HEK293 (cell line): Measurements from ENCODE around the gene SLC38A8.

Experiments
- CTCF ChIA-PET: fragments of 350-600 bp; formaldehyde crosslinking; extraction: SDS; loops from one replicate; lab custom pipeline; 2021; ENCODE audit warnings: antibody characterized with exemption; lab: Yijun Ruan, JAX
- POLR2A ChIA-PET: fragments of 300-600 bp; formaldehyde crosslinking; extraction: SDS; loops from one replicate; lab custom pipeline; 2020; ENCODE audit warnings: antibody characterized with exemption, inconsistent platforms; lab: Yijun Ruan, JAX
- H3K27ac ChIP-seq: fragments of 200-500 bp; sonication (Bioruptor generic); 2 replicates; pipeline ENCODE4 v1.5.1; 2014; ENCODE audit warnings: low read depth, low read length, control low read depth, inconsistent platforms; ENCODE audit errors: extremely low read depth
- H3K36me3 ChIP-seq, 2 experiments: fragments of 200-500 bp in 1 of 2; sonication (Bioruptor generic) in 1 of 2; 1 replicate in 1 of 2; 2 replicates in 1 of 2; pipeline ENCODE4 v1.5.1; 2014 to 2017; ENCODE audit warnings: inconsistent platforms in 2 of 2, low read length in 2 of 2; ENCODE audit not compliant: control insufficient read depth in 2 of 2, insufficient read depth in 1 of 2
- H3K4me1 ChIP-seq: fragments of 200-500 bp; sonication (Bioruptor generic); 2 replicates; pipeline ENCODE4 v1.5.1; 2014; ENCODE audit warnings: mild to moderate bottlenecking, low read length, inconsistent platforms; ENCODE audit not compliant: control insufficient read depth, insufficient read depth
- H3K4me3 ChIP-seq: 2 replicates; pipeline ENCODE4 v1.5.1; 2011; ENCODE audit warnings: low read depth, mild to moderate bottlenecking, control low read depth, low read length, moderate library complexity
- H3K9me3 ChIP-seq: fragments of 200-500 bp; sonication (Bioruptor generic); 2 replicates; pipeline ENCODE4 v1.5.1; 2014; ENCODE audit warnings: low read depth, low read length, inconsistent platforms; ENCODE audit not compliant: control insufficient read depth, insufficient read depth
- EGR2 ChIP-seq: fragments of 450-650 bp; formaldehyde crosslinking; IDR thresholded peaks from 2 replicates; pipeline ENCODE4 v1.5.1; 2016; ENCODE audit warnings: low read depth, missing biosample characterization, missing genetic modification characterization
- HOXC10 ChIP-seq: sonication (generic); formaldehyde crosslinking; IDR thresholded peaks from 2 replicates; pipeline ENCODE4 v1.8.1; 2023; ENCODE audit warnings: mild to moderate bottlenecking, missing genetic modification reagents
- KLF1 ChIP-seq: fragments of 450-650 bp; formaldehyde crosslinking; IDR thresholded peaks from 2 replicates; pipeline ENCODE4 v1.5.1; 2016; ENCODE audit warnings: missing biosample characterization, missing genetic modification characterization
- KLF7 ChIP-seq: fragments of 450-650 bp; formaldehyde crosslinking; IDR thresholded peaks from 2 replicates; pipeline ENCODE4 v1.5.1; 2016; ENCODE audit warnings: missing biosample characterization, missing genetic modification characterization, borderline replicate concordance
- SCRT2 ChIP-seq: fragments of 450-650 bp; formaldehyde crosslinking; IDR thresholded peaks from 2 replicates; pipeline ENCODE4 v1.5.1; 2016; ENCODE audit warnings: missing biosample characterization, missing genetic modification characterization
- SP7 ChIP-seq: fragments of 450-650 bp; formaldehyde crosslinking; IDR thresholded peaks from 2 replicates; pipeline ENCODE4 v1.5.1; 2016; ENCODE audit warnings: missing biosample characterization, missing genetic modification characterization
- TCF7L2 ChIP-seq: IDR thresholded peaks from 2 replicates; pipeline ENCODE4 v1.6.1; 2011; ENCODE audit warnings: low read depth, mild to moderate bottlenecking, inconsistent platforms, low read length, moderate library complexity, borderline replicate concordance
- WT1 ChIP-seq: fragments of 450-650 bp; formaldehyde crosslinking; IDR thresholded peaks from 2 replicates; pipeline ENCODE4 v1.5.1; 2016; ENCODE audit warnings: missing biosample characterization, missing genetic modification characterization
- YY1 ChIP-seq: fragments of 450-650 bp; formaldehyde crosslinking; IDR thresholded peaks from 2 replicates; pipeline ENCODE4 v1.5.1; 2018; ENCODE audit warnings: missing biosample characterization, missing genetic modification characterization
- ZFHX2 ChIP-seq: fragments of 450-650 bp; formaldehyde crosslinking; conservative IDR thresholded peaks from 2 replicates; pipeline ENCODE4 v1.5.1; 2016; ENCODE audit warnings: missing biosample characterization, missing genetic modification characterization
- ZNF10 ChIP-seq: fragments of 450-650 bp; formaldehyde crosslinking; IDR thresholded peaks from 2 replicates; pipeline ENCODE4 v1.5.1; 2017; ENCODE audit warnings: missing biosample characterization, missing genetic modification characterization
- ZNF114 ChIP-seq: fragments of 450-650 bp; formaldehyde crosslinking; IDR thresholded peaks from 2 replicates; pipeline ENCODE4 v1.5.0; 2017; ENCODE audit warnings: missing biosample characterization, missing genetic modification characterization
- ZNF140 ChIP-seq: fragments of 450-650 bp; formaldehyde crosslinking; IDR thresholded peaks from 2 replicates; pipeline ENCODE4 v1.5.1; 2016; ENCODE audit warnings: missing biosample characterization, missing genetic modification characterization
- ZNF223 ChIP-seq: fragments of 450-650 bp; formaldehyde crosslinking; IDR thresholded peaks from 2 replicates; pipeline ENCODE4 v1.5.1; 2016; ENCODE audit warnings: missing biosample characterization, missing genetic modification characterization
- ZNF292 ChIP-seq: fragments of 450-650 bp; formaldehyde crosslinking; IDR thresholded peaks from 2 replicates; pipeline ENCODE4 v1.5.1; 2016; ENCODE audit warnings: low read depth, missing biosample characterization, missing genetic modification characterization, borderline replicate concordance
- ZNF366 ChIP-seq: fragments of 450-650 bp; formaldehyde crosslinking; conservative IDR thresholded peaks from 2 replicates; pipeline ENCODE4 v1.5.1; 2016; ENCODE audit warnings: missing biosample characterization, missing genetic modification characterization
- ZNF394 ChIP-seq: fragments of 450-650 bp; formaldehyde crosslinking; IDR thresholded peaks from 2 replicates; pipeline ENCODE4 v1.5.1; 2016; ENCODE audit warnings: missing biosample characterization, missing genetic modification characterization, mild to moderate bottlenecking, moderate library complexity, borderline replicate concordance
- ZNF416 ChIP-seq: fragments of 450-650 bp; formaldehyde crosslinking; IDR thresholded peaks from 2 replicates; pipeline ENCODE4 v1.5.1; 2016; ENCODE audit warnings: missing biosample characterization, missing genetic modification characterization
- ZNF558 ChIP-seq: fragments of 450-650 bp; formaldehyde crosslinking; IDR thresholded peaks from 2 replicates; pipeline ENCODE4 v1.5.1; 2016; ENCODE audit warnings: missing biosample characterization, missing genetic modification characterization
- ZNF626 ChIP-seq: fragments of 450-650 bp; sonication (Bioruptor Pico); formaldehyde crosslinking; IDR thresholded peaks from 2 replicates; pipeline ENCODE4 v1.5.1; 2018; ENCODE audit warnings: missing biosample characterization, missing genetic modification characterization, inconsistent platforms
- ZNF768 ChIP-seq: fragments of 450-650 bp; formaldehyde crosslinking; IDR thresholded peaks from 2 replicates; pipeline ENCODE4 v1.5.1; 2018; ENCODE audit warnings: missing biosample characterization, mild to moderate bottlenecking, missing genetic modification characterization
- ZNF776 ChIP-seq: fragments of 450-650 bp; formaldehyde crosslinking; IDR thresholded peaks from 2 replicates; pipeline ENCODE4 v1.5.0; 2017; ENCODE audit warnings: missing biosample characterization, missing genetic modification characterization, borderline replicate concordance
- TF ChIP-seq, protein P1 (sequence below): fragments of 450-650 bp; formaldehyde crosslinking; IDR thresholded peaks from 2 replicates; pipeline ENCODE4 v1.5.1; 2016; ENCODE audit warnings: missing biosample characterization, missing genetic modification characterization
- TF ChIP-seq, protein P2 (sequence below): fragments of 450-650 bp; formaldehyde crosslinking; IDR thresholded peaks from 2 replicates; pipeline ENCODE4 v1.5.1; 2016; ENCODE audit warnings: missing biosample characterization, missing genetic modification characterization
- TF ChIP-seq, protein P3 (sequence below): fragments of 450-650 bp; formaldehyde crosslinking; IDR thresholded peaks from 2 replicates; pipeline ENCODE4 v1.5.1; 2016; ENCODE audit warnings: missing biosample characterization, missing genetic modification characterization
- TF ChIP-seq, protein P4 (sequence below): fragments of 450-650 bp; formaldehyde crosslinking; IDR thresholded peaks from 2 replicates; pipeline ENCODE4 v1.5.1; 2017; ENCODE audit warnings: missing biosample characterization, missing genetic modification characterization
- TF ChIP-seq, protein P5 (sequence below): fragments of 450-650 bp; formaldehyde crosslinking; IDR thresholded peaks from 2 replicates; pipeline ENCODE4 v1.5.1; 2016; ENCODE audit warnings: missing biosample characterization, missing genetic modification characterization

SLC38A8 gene

DNA sequence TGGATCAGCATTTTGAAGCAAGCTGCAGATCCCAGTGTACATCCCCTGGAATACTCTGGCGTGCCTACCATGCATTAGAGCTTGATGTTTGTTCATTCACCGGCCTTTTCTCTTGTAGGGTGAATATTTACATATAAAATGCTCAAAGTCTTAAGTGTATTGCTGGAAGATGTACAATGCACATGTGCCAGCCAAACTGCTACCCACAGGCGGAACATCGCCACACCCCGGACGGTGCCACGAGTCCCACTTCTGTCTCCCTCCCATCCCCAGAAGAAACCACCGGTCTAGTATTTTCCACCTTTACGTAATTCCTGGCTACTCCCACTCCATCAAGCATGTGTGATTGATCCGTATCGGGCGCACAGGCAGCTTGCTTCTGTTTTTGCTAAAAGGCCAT lies 4.1 kb downstream of the SLC38A8 start (continued):
- TF ChIP-seq SCRT2 (no peak), ZNF416 (no peak), YY1 (tag by site-specific recombination) (no peak)
- TF ChIP-seq, protein P1, sequence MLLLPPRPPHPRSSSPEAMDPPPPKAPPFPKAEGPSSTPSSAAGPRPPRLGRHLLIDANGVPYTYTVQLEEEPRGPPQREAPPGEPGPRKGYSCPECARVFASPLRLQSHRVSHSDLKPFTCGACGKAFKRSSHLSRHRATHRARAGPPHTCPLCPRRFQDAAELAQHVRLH = no peak
- TF ChIP-seq, all 188 proteins: peak for 0

DNA sequence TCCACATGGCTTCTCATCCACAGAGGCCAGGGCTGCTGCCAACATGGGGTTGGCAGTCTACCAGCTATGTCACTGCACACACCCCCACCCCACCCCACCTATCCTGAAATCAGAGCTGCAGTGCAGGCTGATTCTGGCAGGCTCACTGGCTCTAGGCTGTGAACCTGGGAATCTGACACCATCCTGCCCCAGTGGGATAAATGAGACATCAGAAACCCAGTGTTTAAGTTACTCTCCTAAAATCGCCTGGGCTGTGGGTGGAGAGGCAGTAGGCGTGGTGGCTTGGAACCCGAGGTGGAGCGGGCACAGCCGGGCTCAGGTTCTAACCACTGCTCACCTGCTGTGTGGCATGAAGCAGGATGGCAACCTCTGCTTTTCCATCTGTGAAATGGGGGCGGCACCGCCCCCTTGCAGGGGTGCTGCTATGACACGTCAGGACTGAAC lies 5.6 kb downstream of the SLC38A8 start:
- Histone ChIP-seq H3K4me1 (no peaks in the 10 kb centered on the region), H3K9me3 (no peaks in the 10 kb centered on the region), H3K4me3 (no peak overlapping the region), H3K36me3 (no peaks in the 10 kb centered on the region), H3K27ac (no peak overlapping the region)
- TF ChIP-seq ZNF223 (tag by site-specific recombination) (no peak), SP7 (tag by site-specific recombination) (no peak), KLF1 (tag by site-specific recombination) (peak; percentile 83), ZNF10 (tag by site-specific recombination) (no peak), TCF7L2 (no peak), WT1 (tag by site-specific recombination) (no peak), EGR2 (peak; percentile 47; the same call in 1 of the 2 replicates), ZNF292 (tag by site-specific recombination) (no peak), ZFHX2 (peak; percentile 51)
- TF ChIP-seq, protein P2, sequence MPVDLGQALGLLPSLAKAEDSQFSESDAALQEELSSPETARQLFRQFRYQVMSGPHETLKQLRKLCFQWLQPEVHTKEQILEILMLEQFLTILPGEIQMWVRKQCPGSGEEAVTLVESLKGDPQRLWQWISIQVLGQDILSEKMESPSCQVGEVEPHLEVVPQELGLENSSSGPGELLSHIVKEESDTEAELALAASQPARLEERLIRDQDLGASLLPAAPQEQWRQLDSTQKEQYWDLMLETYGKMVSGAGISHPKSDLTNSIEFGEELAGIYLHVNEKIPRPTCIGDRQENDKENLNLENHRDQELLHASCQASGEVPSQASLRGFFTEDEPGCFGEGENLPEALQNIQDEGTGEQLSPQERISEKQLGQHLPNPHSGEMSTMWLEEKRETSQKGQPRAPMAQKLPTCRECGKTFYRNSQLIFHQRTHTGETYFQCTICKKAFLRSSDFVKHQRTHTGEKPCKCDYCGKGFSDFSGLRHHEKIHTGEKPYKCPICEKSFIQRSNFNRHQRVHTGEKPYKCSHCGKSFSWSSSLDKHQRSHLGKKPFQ (tag by site-specific recombination) = no peak
- TF ChIP-seq, protein P3, sequence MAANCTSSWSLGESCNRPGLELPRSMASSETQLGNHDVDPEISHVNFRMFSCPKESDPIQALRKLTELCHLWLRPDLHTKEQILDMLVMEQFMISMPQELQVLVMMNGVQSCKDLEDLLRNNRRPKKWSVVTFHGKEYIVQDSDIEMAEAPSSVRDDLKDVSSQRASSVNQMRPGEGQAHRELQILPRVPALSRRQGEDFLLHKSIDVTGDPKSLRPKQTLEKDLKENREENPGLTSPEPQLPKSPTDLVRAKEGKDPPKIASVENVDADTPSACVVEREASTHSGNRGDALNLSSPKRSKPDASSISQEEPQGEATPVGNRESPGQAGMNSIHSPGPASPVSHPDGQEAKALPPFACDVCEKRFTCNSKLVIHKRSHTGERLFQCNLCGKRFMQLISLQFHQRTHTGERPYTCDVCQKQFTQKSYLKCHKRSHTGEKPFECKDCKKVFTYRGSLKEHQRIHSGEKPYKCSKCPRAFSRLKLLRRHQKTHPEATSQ = no peak
- POLR2A ChIA-PET = no interaction called here
- CTCF ChIA-PET = no interaction called here

DNA sequence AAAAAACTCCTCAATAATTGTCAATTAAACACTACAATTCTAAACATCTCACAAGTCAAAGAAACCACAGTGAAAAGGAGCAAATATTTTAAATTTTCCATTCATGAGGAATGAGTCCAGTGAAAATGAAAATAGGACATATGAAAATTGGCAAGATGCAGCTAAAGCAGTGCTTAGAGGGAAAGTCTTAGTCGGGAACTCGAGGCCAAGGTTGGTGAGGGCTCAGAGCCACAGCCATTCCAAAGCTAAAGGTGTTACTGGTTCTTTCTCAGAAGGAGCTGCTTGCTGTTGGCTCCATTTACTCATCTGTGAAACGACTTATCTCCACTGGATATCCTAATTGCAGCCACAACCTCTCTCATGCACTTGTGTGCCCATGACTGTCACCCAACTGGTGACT lies 6.5 kb downstream of the SLC38A8 start:
- no peak overlapping the region for H3K27ac ChIP-seq
- POLR2A ChIA-PET = no interaction called here
- no peaks in the 10 kb centered on the region for H3K9me3 ChIP-seq
- TF ChIP-seq HOXC10 (CRISPR knock-in tag) = no peak
- TF ChIP-seq ZNF114 = no peak
- TF ChIP-seq ZNF140 (tag by site-specific recombination) = no peak
- TF ChIP-seq, all 188 proteins: peak for 0
- Histone ChIP-seq H3K4me3 (no peak overlapping the region), H3K36me3 (no peaks in the 10 kb centered on the region), H3K4me1 (no peaks in the 10 kb centered on the region)
- CTCF ChIA-PET = interaction anchor here (0.8 to 0.9 kb wide), 2 partner anchors 22 to 30 kb away, joined by 3 to 4 read pairs; no protein-coding TSS in a partner anchor

DNA sequence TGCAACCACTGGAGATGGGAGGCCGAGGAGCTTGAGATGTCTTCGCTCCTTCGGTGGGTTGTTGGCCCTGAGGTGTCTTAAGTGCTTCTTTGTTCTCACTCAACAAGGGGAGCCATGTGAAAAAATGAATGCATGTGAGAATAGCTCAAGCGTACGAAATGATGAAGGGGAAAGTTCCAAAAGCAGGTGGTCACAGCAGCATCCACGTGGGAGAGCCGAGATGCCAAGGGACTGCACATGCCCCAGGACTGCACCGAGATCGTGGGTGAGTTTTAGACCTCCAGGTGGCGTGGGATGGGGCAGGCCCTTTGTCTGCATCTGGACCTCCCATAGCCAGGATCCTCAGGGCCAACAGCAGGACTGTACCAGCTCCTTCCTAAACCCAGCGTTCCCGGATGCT lies 8.1 kb downstream of the SLC38A8 start:
- Histone ChIP-seq H3K9me3 (no peaks in the 10 kb centered on the region), H3K4me1 (no peaks in the 10 kb centered on the region), H3K36me3 (no peaks in the 10 kb centered on the region), H3K4me3 (no peak overlapping the region), H3K27ac (no peak overlapping the region)
- CTCF ChIA-PET = interaction anchor here (0.5 to 1.3 kb wide), 4 partner anchors 26 to 78 kb away, joined by 3 to 4 read pairs (median 4); no protein-coding TSS in a partner anchor
- POLR2A ChIA-PET = no interaction called here
- TF ChIP-seq ZNF768 (no peak), ZNF626 (no peak), ZNF394 (tag by site-specific recombination) (no peak), ZNF292 (tag by site-specific recombination) (no peak), ZNF416 (no peak), ZNF558 (tag by site-specific recombination) (no peak), ZNF776 (tag by site-specific recombination) (no peak), KLF7 (tag by site-specific recombination) (no peak), ZNF366 (tag by site-specific recombination) (no peak)
- TF ChIP-seq, protein P4, sequence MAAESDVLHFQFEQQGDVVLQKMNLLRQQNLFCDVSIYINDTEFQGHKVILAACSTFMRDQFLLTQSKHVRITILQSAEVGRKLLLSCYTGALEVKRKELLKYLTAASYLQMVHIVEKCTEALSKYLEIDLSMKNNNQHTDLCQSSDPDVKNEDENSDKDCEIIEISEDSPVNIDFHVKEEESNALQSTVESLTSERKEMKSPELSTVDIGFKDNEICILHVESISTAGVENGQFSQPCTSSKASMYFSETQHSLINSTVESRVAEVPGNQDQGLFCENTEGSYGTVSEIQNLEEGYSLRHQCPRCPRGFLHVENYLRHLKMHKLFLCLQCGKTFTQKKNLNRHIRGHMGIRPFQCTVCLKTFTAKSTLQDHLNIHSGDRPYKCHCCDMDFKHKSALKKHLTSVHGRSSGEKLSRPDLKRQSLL (tag by site-specific recombination) = no peak
- TF ChIP-seq, protein P5, sequence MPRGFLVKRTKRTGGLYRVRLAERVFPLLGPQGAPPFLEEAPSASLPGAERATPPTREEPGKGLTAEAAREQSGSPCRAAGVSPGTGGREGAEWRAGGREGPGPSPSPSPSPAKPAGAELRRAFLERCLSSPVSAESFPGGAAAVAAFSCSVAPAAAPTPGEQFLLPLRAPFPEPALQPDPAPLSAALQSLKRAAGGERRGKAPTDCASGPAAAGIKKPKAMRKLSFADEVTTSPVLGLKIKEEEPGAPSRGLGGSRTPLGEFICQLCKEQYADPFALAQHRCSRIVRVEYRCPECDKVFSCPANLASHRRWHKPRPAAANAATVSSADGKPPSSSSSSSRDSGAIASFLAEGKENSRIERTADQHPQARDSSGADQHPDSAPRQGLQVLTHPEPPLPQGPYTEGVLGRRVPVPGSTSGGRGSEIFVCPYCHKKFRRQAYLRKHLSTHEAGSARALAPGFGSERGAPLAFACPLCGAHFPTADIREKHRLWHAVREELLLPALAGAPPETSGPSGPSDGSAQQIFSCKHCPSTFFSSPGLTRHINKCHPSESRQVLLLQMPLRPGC (tag by site-specific recombination) = no peak
